HG03354 (cell line): ENCODE measurements around the gene PLEKHG5.

ENCODE experiments used
- ATAC-seq: cut with Tn5 transposase; IDR thresholded peaks from one replicate; pipeline ENCODE4 v1.9.1; 2021; ENCODE audit warnings: mild to moderate bottlenecking; ENCODE audit not compliant: unreplicated experiment, poor library complexity, severe bottlenecking

PLEKHG5 gene, protein sequence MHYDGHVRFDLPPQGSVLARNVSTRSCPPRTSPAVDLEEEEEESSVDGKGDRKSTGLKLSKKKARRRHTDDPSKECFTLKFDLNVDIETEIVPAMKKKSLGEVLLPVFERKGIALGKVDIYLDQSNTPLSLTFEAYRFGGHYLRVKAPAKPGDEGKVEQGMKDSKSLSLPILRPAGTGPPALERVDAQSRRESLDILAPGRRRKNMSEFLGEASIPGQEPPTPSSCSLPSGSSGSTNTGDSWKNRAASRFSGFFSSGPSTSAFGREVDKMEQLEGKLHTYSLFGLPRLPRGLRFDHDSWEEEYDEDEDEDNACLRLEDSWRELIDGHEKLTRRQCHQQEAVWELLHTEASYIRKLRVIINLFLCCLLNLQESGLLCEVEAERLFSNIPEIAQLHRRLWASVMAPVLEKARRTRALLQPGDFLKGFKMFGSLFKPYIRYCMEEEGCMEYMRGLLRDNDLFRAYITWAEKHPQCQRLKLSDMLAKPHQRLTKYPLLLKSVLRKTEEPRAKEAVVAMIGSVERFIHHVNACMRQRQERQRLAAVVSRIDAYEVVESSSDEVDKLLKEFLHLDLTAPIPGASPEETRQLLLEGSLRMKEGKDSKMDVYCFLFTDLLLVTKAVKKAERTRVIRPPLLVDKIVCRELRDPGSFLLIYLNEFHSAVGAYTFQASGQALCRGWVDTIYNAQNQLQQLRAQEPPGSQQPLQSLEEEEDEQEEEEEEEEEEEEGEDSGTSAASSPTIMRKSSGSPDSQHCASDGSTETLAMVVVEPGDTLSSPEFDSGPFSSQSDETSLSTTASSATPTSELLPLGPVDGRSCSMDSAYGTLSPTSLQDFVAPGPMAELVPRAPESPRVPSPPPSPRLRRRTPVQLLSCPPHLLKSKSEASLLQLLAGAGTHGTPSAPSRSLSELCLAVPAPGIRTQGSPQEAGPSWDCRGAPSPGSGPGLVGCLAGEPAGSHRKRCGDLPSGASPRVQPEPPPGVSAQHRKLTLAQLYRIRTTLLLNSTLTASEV

DNA sequence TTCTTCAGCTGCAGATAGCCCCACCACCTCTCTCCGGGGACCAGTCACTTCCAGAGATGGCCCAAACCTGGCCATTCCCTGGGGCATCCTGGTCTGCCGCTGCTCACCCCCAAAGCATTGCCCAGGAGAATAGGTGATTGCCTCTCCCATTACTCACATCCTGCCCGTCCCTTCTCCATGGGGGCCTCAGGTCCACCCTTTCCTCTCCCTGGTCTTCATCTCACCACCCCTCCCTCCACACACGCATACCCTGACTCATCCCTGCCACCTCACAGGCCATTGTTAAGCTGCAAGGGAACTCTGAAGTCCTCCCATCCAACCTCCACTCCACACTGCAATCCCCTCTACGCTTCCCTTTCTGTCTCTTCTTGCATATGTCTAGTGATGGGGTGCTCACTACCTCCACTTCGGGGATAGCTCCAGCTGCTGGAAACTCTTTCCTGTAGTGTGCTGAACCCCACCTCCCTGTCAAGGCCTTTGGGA, at the start of gene PLEKHG5:
Gene PLEKHG5 (minus strand): TSS at position 188 of the 483 bp plus-strand sequence. CDS start 14,096 bp downstream, outside the sequence.
- ATAC-seq: no peak

DNA sequence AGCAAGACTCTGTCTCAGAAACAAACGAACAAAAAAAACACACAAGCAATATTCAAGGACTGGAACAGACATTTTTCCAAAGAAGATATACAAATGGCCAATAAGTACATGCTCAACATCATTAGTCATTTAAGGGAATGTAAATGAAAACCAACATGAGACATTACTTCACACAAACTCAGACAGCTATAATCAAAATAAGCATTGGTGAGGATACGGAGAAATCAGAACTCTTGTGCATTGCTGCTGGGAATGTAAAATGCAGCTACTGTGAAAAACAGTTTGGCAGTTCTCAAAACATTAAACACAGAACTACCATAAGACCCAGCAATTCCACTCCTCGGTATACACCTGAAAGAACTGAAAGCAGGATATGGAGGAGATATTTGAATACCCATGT, 47.5 kb upstream of the PLEKHG5 start:
- ATAC-seq: no peak

DNA sequence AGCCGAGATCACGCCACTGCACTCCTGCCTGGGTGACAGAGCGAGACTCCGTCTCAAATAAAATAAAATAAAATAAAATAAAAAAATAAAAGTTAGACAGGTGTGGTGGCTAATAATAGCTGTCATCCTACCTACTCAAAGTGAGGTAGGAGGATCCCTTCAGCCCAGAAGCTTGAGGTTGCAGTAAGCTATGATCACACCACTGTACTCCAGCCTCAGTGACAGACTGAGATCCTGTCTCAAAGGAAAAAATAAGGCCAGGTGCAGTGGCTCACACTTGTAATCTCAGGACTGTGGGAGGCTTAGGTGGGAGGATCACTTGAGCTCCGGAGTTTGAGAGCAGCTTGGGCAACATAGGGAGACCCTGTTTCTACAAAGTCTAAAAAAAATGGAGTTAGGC, 44.8 kb upstream of the PLEKHG5 start:
- no peak for ATAC-seq

DNA sequence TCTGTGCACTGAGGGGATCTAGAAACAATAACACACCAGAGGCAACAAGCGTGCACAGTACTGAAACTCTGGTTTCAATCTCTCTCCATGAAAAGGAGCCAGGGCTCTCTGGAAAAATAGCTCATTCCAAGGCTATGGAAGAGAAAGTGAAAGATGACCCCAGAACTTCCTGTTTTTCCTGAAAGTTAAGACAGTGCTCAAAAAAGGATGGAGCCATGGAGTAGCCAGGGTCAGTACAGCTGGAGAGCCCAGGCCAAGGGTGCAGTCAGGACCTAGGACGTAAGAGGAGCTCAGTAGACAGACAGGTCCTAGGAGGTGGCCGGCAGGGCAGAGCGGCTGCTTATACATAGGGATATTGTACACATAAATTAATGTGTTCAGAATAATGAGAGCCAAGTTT, 43.7 kb upstream of the PLEKHG5 start:
- no peak for ATAC-seq

DNA sequence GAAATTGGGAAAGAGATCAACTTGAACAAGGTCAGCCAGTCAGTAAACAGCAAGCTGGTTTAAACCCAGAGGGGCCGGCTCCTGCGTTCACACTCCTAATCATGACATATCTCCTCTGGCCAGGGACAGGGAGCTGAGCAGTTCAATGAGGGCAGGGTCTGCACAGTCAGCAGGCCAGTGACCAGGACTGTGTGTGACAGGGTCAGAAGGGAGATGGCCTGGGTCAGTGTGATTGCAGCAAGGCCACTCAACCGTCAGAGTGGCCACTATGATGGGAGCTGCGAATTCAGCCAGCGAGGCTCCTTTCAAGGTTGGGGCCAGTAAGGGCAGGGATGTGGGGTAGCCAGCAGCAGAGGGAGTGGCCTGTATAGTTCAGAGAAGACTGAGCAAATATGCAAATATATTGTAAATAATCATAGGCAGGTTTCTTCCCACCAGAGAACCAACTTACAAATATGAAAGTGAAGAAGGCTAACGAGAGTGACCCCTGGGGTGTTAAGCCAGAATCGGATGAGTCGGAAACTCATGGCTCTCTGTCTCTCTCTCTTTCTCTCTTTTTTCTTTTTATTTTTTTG, 42.9 kb upstream of the PLEKHG5 start:
- ATAC-seq: no peak

DNA sequence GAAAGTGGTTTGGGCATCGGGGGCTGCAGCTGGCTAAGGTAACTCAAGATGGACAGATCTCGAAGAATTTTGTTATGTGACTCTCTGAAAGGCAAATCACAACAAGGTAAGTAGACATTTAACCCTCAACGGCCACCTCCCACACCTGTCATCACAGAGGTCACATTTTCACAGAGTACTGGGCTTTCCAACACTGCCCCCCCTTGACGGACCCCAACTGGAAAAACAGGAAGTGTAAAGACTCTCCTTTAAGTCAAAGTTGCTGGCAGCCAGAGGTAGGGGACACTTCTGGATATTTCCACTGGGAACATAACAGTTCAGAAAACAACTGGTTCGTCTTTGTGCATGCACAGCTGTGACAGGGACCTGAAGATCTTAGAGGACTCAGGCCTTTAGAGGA, 40.5 kb upstream of the PLEKHG5 start:
- no peak for ATAC-seq

DNA sequence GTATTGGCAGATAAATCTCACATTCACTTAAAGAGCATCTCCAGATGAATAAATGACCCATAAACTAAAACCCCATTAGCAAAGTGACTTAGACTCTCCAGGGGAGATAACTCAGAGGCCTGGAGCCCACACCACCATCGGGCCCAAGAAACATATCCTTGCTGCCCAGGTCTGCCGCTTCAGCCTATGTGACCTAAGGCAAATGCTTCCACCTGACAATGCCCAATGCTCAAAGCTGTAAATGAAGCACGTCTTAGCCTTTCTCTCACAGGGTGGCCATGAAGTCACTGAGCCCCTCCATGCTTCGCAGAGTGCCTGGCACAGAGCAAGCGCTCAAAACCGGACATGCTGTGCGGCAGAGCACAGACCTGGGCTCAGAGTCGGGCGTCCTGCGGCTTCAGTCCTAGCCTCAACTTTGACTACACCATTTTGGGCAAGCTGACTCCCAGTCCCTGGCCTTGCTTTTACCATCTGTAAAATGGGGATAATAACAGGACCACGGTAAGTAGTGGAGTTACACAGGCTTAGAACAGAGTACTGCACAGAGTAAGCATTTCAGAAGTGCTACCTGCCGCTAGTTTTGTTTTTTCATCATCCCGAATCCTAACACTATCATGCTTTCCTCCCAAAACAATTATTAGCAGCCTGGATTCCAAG, 39.2 kb upstream of the PLEKHG5 start:
- no peak for ATAC-seq

DNA sequence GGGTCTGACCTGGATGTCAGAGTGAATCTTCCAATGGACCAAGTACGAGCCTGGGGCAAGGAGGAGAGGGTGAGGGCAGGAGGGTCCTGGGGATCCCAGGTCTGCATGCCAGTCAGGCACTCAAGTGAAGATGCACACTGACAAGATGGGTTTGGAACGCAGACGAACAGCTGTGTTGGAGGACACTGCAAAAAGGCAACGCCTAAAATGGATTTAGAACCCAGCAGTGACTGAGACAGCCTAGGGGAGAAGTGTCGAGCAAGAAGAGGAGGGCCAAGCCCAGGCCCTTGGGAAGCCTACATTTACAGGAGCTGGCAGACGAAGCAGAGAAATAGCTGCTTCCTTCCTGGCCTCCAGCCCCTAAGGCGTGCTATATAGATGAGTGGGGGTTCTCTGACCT, 37.0 kb upstream of the PLEKHG5 start:
- no peak for ATAC-seq

DNA sequence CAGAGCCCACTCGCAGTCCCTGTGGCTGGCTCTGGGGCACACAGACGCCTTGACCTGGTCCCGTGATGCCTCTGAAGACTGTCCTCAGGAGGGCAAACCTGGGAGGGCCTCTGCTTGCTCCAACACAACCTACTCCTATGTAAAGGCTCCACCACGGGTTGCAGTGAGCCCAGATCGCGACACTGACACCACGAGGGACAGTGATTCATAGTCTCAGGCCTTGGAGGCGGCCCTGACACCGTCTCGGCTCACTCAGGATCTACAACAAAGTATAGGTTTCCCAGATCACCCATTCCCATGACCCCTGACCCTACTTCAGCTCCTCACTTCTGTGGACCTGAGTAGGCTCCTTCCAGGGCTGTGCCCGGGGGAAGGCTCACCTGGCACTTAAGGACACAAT, 34.8 kb upstream of the PLEKHG5 start:
- ATAC-seq: no peak

DNA sequence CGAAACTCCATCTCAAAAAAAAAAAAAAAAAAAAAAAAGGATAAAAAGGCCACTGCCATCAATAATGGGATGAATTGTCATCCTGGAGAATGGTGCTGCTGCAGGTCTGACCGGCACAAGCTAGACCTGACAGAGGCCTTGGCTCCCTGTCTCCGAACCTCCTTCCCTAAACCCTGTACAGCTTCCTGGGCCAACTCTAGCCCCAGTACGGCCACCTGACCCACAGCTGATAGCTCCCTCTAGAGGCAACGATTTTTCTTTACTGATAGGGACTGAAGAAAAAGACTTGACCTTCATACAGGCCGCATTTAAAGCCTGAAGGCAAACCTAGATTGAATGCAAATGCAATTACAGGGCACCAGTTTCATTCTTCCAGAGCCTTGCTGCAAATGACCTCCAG, 32.1 kb upstream of the PLEKHG5 start:
- no peak for ATAC-seq

DNA sequence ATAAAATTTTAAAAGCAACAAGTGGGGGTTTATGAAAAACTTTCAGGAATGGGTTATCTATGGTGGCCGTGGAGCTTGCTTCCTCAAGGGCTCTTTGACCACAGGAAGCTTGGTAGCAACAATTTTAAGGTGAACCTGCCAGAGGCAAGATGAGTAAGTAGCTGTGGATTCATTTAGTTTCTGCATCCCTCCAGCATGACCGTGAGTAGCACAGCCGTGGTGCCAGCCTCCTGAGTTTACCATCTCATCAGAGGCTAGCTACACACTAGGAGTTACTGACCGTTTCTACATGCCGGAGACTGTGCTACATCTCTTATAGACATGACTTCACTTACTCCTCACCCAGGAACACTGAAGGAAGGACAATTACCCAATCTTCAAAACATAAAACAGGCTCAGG, 30.1 kb upstream of the PLEKHG5 start:
- ATAC-seq: no peak

DNA sequence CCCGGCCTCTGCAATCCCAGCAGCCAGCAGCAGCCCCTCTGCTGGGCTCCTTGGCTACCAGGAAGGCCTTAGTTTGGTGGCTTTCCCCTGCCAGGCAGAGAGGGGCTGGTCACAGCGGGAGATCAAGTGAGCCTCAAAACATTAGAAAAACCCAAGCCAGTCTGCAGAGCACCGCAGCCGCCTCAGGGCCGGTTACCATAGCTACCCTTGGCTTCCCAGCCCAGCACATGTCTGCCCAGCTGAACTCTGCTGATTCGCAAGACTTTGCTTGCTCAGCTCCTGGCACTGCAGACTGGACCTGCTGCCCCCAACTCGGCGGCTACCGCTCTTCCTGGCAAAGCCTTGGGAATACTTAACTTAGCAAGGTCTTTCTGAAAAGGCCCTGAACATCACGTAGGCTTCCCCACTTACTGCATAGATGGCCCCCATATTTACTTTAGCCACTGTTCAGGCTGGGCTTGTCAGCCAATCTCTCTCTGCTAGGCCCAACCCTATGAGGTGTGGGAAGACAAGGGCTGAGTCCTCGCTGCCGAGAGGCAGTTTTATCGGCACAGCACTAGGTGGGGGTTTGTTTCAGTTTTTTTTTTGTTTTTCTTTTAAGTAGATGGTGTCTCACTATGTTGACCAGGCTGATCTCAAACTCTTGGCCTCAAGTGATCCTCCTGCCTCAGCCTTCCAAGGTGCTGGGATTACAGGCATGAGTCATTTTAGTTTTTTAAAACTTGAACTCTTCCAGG, 28.6 kb upstream of the PLEKHG5 start:
- no peak for ATAC-seq

DNA sequence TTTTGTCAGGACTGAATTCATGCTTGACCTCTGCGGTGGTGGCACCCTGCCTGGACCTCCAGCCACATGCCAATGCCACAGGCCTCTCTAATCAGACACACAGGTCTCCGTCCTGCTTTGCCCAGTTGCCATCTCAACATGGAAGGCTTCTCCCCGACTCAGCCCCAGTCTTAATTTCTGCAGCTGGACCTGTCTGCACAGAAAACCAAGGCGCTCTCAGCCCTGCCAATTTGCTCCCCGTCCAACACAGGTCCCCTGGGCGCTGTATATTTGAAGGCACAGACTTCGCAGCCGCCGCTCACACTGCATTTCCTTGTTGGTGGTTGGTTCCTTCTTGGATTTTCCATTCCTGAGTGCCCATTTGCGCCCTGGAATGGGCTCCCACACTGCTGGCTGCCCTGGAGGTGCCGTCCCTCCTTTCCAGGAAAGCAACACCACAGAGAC, 28.0 kb upstream of the PLEKHG5 start:
- no peak for ATAC-seq

DNA sequence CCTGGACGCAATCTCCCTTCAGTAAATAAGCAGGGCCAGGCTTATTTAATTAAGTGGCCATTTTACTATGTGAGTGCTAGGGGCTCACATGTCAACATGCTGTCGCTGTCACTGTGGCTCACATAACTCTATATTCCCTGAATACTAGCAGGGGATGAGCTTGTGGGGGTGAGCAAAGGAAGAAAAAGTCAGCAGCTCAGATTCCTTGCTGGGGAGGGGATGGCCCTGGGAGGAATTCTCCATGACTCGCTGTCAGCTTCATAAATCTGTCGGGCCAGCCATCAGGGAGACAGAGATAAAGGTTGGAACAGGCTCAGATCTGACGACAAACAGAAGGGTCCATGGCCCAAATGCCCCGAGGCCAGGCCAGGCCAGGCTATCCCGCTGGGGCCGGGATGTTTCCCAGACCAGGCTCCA, 26.0 kb upstream of the PLEKHG5 start:
- no peak for ATAC-seq

DNA sequence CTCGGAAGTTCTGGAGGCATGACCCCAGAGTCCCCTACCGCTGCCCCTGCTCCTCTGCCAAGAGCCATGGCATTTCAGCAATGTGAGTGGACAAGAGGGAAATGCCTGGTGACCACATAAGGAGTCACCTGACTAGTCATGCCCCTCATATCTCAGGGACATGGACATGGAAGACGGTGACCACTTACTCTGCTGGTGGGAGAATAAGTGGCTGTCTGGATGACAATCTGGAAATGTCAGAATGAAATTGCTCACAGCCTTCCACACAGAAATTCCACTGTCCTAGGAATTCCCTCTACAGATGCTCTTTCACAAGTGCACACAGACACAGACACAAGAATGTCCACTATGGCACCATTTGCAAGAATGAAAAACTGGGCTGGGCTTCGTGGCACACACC, 24.3 kb upstream of the PLEKHG5 start:
- ATAC-seq: no peak

DNA sequence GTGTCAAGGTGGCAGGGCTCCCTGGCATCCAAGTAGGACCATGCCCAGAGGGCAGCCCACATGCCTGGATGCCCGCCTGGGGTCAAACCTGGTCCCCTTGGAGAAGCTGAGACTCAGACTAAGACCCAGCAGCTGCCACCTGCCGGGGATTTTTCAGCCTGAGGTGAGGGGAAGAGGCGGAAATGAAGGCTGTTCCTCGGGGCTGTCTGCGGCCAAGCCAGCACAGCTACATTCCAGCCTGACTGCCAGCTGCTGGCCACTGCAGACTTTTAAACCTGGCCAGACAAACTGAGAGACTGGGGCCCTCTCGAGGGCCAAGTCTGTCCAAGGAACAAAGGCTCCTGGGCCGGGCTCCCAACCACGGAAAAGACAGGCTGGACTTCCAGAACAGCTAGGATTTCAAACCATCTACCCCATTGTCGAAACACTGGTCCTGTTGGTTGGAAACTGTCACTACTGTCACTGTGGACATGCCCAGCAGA, 21.9 kb upstream of the PLEKHG5 start:
- no peak for ATAC-seq

DNA sequence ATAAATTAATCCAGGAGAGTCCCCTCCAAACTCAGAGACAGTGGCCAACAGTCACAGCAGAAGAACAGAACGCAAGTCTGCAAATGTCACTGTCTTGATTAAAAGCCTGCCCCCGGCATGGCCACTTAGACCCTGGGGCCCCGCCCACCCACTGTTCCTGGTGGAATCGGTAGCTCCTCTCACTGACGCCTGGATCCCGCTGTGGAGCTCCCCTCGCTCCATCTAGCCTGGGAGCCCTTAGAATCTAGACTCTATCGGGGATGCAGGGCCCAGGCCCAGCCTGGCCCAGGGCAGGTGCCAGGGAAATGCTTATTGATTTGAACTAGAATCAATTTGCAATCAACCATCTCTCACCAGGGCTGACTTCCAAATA, 21.4 kb upstream of the PLEKHG5 start:
- no peak for ATAC-seq

DNA sequence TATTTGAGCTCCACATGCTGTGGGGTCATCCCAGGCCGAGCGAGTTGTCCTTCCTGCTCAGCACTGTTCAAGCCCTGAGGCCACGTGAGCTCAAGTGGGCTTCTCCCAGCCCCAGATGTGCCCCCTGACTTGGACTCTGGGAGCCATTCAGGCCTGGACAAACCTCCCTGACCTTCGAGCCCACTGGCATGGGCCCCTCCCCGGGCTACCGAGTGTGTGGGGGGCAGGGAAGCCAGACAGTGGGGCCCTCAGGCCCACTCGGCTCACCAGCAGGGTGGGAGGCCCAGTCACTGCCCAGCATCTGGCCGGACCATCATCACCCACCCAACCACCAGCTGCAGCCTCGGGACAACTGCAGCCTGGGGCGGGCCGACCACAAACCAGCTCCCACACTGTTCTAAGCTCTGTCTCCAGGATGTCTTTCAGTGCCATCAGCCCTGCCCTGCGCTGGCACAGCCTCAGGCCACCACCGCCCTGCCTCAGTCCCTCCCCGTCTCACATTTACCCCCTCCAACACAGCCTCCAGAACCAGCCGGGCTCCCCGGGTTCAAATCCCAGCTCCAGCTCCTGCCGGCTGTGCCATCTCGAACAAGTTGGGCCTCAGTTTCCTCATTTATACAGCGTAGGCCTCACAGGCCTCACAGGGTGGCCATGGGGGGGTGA, 20.9 kb upstream of the PLEKHG5 start:
- no peak for ATAC-seq
